Testis (tissue), 3 donors: Measurements from ENCODE around the gene PLGRKT. TPM values are rescaled to one million over a fixed set of nuclear protein-coding genes. Genes with fewer than 3 reads are reported as not detected.
"Not testable (repeated sequence)": the region's sequence is repeated elsewhere in the genome, so short reads cannot be mapped to it uniquely, and the experiment has no call there.

Experiments used
- DNase-seq: peaks from one replicate; pipeline ENCODE4 v3.0.0-alpha.2; 2019
- H3K27ac ChIP-seq, 2 donors: fragments of 200-600 bp; sonication (generic); one replicate each; pipeline ENCODE4 v1.5.1; 2019
- H3K27me3 ChIP-seq: fragments of 200-600 bp; sonication (generic); one replicate; pipeline ENCODE4 v1.5.1; 2019
- H3K36me3 ChIP-seq: fragments of 200-600 bp; sonication (generic); one replicate; pipeline ENCODE4 v1.5.1; 2017; ENCODE audit warnings: low read depth; ENCODE audit errors: missing control alignments
- H3K4me1 ChIP-seq: fragments of 200-600 bp; sonication (generic); one replicate; pipeline ENCODE4 v1.5.1; 2019
- H3K4me3 ChIP-seq, 2 donors: fragments of 200-600 bp; sonication (generic); one replicate each; pipeline ENCODE4 v1.5.1; 2017 to 2019
- H3K9me3 ChIP-seq: fragments of 200-600 bp; sonication (generic); one replicate; pipeline ENCODE4 v1.5.1; 2017
- CTCF ChIP-seq, 3 experiments: fragments of 450-650 bp in 2 of 3; fragments of 200-600 bp in 1 of 3; sonication (generic) in 1 of 3; IDR thresholded peaks; one replicate each; pipeline ENCODE4 v1.5.1; 2016 to 2019; ENCODE audit warnings: antibody characterized with exemption in 3 of 3, mild to moderate bottlenecking in 2 of 3, moderate library complexity in 1 of 3
- POLR2A ChIP-seq: fragments of 450-650 bp; IDR thresholded peaks from one replicate; pipeline ENCODE4 v1.6.1; 2017; ENCODE audit warnings: antibody characterized with exemption, mild to moderate bottlenecking, moderate library complexity
- WGBS, 2 donors: methylation state at CpG; one replicate each; pipeline ENCODE4 v1.1.5; 2018; 5-methylcytosine and 5-hydroxymethylcytosine counted together
- intact Hi-C: fragments of 100-400 bp; cut with DNase I; formaldehyde crosslinking; loops from one replicate; pipeline ENCODE4 v1.15.1; 2023; ENCODE audit warnings: low total_unique reads
- polyA plus RNA-seq: library from polyadenylated mRNA; stranded (reverse); fragments of 350-450 nt; fragmentation: Illumina TruSeq; extraction: RNeasy Lipid Tissue Mini Kit (QIAGEN cat#74804); gene quantifications from one replicate; pipeline ENCODE4 v1.2.3, GENCODE V29; 2014; ENCODE audit warnings: low read depth, low replicate concordance; ENCODE audit not compliant: insufficient read depth
- total RNA-seq, 2 donors: library from RNA; depleted of rRNA; stranded (reverse); fragments of >200 nt; gene quantifications; one replicate each; pipeline ENCODE4 v1.2.3, GENCODE V29; 2016

PLGRKT gene
- total and polyA plus RNA-seq, 3 donors from 2014 or later, result 7.5 to 13.4 (median 9.5) TPM

DNA sequence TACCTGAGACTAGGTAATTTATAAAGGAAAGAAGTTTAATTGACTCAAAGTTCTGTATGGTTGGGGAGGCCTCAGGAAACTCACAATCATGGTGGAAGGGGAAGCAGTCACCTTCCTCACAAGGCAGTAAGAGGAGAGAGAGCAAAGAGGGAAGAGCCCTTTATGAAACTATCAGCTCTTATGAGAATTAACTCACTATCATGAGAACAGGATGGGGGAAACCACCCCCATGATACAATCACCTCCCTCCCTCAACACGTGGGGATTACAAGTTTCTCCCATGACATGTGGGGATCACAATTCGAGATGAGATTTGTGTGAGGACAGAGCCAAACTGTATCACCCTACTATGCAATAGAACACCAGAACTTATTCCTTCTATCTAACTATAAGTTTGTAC, 40.5 kb upstream of the PLGRKT start:
- 72 to 83% methylated on average over 2 of the region's 2 CpGs for WGBS, 2 donors
- TF ChIP-seq CTCF (IDR thresholded peaks at IDR 0.05) (no peak), POLR2A (no peak)

GRCh38 chr9:5475611-5476010, 37.9 kb upstream of the PLGRKT start:
- 90 to 95% methylated on average over 2 of the region's 2 CpGs for WGBS, 2 donors
- H3K27me3 ChIP-seq, H3K9me3 ChIP-seq, DNase-seq, H3K4me1 ChIP-seq, H3K36me3 ChIP-seq, H3K27ac ChIP-seq, H3K4me3 ChIP-seq, intact Hi-C loops: not testable (repeated sequence)

More for the DNA sequence above, 40.5 kb upstream of the PLGRKT start:
- intact Hi-C loops, result no loop called here
- no peaks in the 10 kb centered on the region for H3K27me3 ChIP-seq
- no peak overlapping the region for H3K27ac ChIP-seq
- no peak for DNase-seq
- H3K4me1 ChIP-seq, result no peaks in the 10 kb centered on the region
- H3K4me3 ChIP-seq, result no peak overlapping the region
- H3K36me3 ChIP-seq, result no peaks in the 10 kb centered on the region
- H3K9me3 ChIP-seq, result no peaks in the 10 kb centered on the region

- no peaks in the 10 kb centered on the region for H3K27me3 ChIP-seq
- H3K36me3 ChIP-seq, result no peaks in the 10 kb centered on the region
- no peak for DNase-seq
- no peak overlapping the region for H3K27ac ChIP-seq
- H3K4me1 ChIP-seq, result no peaks in the 10 kb centered on the region
- H3K4me3 ChIP-seq, result no peak overlapping the region
- 88 to 91% methylated on average over 3 of the region's 3 CpGs for WGBS, 2 donors
- TF ChIP-seq POLR2A (no peak), CTCF (IDR thresholded peaks at IDR 0.05) (no peak)
- H3K9me3 ChIP-seq, result no peaks in the 10 kb centered on the region
- intact Hi-C loops, result no loop called here
Observed at GRCh38 chr9:5470816-5471215, 33.1 kb upstream of the PLGRKT start.

DNA sequence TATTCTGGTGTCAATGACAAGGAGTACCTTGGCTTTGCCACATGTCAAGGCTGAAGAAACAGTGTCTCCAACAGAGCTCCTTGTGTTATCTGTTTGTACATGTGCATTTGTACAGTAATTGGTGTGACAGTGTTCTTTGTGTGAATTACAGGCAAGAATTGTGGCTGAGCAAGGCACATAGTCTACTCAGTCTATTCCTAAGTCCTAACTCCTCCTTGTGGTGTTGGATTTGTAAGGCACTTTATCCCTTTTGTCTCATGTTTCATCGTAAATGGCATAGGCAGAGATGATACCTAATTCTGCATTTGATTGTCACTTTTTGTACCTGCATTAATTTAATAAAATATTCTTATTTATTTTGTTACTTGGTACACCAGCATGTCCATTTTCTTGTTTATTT, 32.4 kb upstream of the PLGRKT start:
- no peak for DNase-seq
- Histone ChIP-seq H3K27me3 (no peaks in the 10 kb centered on the region), H3K4me1 (no peaks in the 10 kb centered on the region), H3K36me3 (no peaks in the 10 kb centered on the region), H3K27ac (no peak overlapping the region), H3K4me3 (no peak overlapping the region), H3K9me3 (no peaks in the 10 kb centered on the region)
- intact Hi-C loops, result no loop called here
- WGBS, 2 donors, result 73 to 78% methylated on average over 1 of the region's 1 CpG
- no peak for TF ChIP-seq POLR2A
- TF ChIP-seq CTCF (IDR thresholded peaks at IDR 0.05), result no peak

DNA sequence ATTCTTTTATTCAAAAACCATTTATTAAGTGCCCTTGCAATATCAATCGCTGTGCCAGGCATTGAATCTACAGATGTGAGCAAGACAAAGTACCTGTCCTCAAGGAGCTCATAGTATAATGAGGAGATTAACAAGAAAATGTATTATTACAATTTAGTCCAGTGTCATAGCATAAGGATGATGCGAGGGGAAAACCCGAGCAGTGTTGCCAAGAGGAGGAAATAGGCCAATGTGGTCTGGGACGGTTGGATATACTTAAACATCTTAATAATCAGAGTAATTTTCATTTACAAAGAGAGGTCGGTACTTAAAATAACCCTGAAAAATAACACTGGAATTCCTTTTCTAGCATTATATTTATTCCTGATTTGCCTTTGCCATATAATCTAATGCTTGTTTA, 31.1 kb upstream of the PLGRKT start:
- intact Hi-C loops, result no loop called here
- TF ChIP-seq CTCF (IDR thresholded peaks at IDR 0.05) (no peak), POLR2A (no peak)

More for the DNA sequence above, 31.1 kb upstream of the PLGRKT start:
- 75 to 76% methylated on average over 5 of the region's 5 CpGs for WGBS, 2 donors
- no peak overlapping the region for H3K27ac ChIP-seq
- DNase-seq, result no peak
- no peaks in the 10 kb centered on the region for H3K9me3 ChIP-seq
- H3K27me3 ChIP-seq, result no peaks in the 10 kb centered on the region
- H3K4me3 ChIP-seq, result no peak overlapping the region
- no peaks in the 10 kb centered on the region for H3K4me1 ChIP-seq
- no peaks in the 10 kb centered on the region for H3K36me3 ChIP-seq
